NCI-H345 (cell line): ENCODE data around the gene PAQR4.

Source experiments
- DNase-seq: peaks from one replicate; lab custom pipeline; 2025; lab: John Stamatoyannopoulos, UW

Gene PAQR4

DNA sequence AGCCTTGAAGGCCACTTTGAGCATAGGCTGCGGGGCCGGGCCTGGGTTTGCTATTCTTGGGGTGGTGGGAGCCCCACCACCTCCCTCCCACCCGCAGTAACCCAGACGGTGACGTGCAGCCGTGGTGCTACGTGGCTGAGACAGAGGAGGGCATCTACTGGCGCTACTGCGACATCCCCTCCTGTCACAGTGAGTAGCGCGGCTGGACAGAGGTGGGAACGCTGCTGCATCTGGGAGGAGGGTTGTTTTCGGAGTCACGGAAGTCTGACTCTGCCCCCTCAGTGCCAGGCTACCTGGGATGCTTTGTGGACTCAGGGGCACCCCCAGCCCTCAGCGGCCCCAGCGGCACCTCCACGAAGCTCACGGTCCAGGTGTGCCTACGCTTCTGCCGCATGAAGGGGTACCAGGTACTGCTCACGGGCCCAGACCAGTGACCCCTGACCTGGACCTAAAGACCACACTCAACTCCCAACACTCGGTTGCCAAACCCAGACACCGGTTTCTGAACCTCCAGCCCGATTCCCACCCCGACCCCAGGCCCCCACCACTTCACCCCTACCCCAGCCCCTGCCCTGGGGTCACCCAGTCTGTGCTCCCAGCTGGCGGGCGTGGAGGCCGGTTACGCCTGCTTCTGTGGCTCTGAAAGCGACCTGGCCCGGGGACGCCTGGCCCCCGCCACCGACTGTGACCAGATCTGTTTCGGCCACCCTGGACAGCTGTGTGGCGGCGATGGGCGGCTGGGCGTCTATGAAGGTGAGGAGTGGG, 2.9 kb upstream of the PAQR4 start:
- no peak for DNase-seq

DNA sequence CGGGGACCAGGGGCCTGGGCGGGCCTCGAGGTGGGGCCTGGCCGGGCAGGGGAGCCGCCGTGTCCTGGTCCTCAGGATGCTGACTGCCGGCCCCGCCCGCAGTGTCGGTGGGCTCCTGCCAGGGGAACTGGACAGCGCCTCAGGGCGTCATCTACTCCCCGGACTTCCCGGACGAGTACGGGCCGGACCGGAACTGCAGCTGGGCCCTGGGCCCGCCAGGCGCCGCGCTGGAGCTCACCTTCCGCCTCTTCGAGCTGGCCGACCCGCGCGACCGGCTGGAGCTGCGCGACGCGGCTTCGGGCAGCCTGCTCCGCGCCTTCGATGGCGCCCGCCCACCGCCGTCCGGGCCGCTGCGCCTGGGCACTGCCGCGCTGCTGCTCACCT, 2.3 kb upstream of the PAQR4 start:
- no peak for DNase-seq

DNA sequence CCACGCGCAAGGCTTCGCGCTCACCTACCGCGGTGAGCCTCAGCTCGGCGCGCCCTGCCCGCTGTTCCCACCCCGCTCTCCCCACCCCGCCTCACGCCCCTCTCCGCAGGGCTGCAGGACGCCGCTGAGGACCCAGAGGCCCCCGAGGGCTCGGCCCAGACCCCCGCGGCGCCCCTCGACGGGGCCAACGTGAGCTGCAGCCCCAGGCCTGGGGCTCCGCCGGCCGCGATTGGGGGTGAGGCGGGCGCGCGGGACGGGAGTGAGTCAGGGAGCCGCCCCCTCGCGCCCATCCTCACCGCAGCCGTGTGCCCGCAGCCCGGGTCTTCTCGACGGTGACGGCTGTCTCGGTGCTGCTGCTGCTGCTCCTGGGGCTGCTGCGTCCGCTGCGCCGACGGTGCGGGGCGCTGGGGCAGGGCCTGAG, 1.9 kb upstream of the PAQR4 start:
- no peak for DNase-seq

DNA sequence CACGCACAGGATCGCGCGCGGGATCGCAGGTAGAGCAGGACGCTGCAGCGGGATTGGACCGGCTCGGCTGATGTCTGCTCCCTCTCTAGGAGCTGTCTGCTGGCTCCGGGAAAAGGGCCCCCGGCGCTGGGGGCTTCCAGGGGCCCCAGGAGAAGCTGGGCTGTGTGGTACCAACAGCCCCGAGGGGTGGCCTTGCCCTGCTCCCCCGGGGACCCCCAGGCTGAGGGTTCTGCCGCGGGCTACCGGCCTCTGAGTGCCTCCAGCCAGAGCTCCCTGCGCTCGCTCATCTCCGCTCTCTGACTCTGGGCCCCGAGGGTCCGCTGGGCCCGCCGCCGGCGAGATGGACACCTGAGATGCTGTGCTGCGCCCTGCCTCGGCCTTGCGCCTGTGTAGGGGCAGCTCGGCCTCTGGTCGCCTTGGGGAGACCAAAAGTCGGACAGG, 1.4 kb upstream of the PAQR4 start:
- DNase-seq = no peak

DNA sequence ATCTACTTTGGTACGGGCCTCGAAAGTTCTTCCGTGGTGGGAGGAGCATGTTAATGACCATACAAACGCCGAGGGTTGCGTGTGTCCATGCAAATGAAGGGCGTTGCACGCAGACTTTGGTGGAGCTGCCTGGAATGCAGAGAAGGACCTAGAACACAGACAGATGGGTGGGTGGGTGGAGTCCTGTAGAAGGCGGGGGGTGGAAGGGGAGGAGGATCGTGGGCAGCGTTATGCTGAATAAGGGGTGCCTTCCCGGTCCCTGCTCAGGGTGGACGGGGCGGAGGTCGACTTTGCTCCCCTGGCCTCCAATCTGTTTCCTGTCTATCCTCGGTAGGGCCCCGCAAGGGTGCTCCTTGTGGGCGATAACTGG, 795 bp upstream of the PAQR4 start:
- no peak for DNase-seq

DNA sequence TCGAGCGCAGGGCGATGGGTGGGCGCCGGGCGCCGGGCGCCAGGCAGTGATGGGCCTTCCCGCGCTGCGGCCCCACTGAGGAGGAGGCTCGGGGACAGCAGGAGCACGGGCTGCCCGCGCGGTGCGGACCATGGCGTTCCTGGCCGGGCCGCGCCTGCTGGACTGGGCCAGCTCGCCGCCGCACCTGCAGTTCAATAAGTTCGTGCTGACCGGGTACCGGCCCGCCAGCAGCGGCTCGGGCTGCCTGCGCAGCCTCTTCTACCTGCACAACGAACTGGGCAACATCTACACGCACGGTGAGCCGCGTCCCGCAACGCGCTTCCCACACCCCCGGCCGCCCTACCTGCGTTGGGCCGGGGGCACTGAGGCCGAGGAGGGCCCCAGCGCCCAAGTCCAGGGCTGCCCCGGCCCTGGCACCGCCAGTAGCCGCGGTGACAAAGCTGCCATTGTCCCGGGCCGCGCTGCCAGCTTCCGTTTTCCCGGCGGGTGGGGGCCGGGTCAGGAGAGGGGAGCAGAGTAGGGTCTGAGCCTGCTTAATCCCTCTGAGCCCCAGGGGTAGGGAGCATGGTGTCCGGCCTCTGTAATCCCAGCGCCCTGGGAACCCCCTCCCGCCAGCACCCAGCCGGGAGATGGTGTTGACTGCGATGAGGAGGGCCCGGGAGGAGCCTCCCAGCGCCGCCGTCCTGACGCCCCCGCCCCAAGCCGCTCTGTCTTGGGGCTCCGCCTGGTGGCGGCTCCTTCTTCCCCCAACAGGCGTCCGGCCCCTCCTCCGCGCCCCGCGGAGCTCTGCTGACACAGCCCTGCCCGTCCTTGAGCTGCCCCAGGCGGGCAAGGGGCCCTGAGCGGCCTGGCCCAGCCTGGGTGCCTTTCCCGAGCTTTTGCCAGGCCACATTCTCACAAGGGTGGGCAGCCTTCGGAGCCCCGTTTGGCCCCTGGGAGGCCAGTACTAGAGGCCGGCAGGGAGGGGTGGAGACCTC, 685 bp downstream of the PAQR4 start:
- peak; percentile 70 for DNase-seq

DNA sequence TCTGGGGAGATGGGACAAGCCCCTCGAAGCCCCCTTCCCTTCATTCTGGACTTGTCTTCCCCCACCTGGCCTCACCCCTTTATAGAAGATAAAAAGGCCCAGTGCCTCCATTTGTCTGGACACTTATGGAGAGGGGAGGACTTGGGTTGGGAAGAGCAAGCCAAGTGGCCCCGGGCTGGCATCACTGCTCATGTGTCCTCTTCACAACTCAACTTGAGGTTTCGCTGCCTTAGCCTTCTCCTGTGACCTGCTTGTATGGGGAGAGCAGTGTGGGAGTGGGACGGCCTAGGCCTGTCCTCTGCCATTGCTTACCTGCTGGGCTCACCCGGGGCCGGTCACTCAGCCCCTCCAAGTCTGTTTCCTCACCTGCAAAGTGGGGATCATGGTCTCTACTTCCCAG, 1.4 kb downstream of the PAQR4 start:
- DNase-seq = no peak

DNA sequence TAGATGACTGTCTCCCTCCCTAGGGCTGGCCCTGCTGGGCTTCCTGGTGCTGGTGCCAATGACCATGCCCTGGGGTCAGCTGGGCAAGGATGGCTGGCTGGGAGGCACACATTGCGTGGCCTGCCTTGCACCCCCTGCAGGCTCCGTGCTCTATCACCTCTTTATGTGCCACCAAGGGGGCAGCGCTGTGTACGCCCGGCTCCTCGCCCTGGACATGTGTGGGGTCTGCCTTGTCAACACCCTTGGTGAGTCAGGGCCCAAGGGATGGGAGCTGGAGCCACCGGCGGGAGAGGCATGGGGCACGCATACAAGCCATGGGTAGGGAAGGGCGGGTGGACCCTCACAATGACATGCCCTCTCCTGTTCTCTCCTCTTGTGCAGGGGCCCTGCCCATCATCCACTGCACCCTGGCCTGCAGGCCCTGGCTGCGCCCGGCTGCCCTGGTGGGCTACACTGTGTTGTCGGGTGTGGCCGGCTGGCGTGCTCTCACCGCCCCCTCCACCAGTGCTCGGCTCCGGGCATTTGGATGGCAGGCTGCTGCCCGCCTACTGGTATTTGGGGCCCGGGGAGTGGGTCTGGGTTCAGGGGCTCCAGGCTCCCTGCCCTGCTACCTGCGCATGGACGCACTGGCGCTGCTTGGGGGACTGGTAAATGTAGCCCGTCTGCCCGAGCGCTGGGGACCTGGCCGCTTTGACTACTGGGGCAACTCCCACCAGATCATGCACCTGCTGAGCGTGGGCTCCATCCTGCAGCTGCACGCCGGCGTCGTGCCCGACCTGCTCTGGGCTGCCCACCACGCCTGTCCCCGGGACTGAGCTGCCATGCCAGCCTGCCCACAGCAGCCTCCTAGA, 2.2 kb downstream of the PAQR4 start:
- DNase-seq = no peak

DNA sequence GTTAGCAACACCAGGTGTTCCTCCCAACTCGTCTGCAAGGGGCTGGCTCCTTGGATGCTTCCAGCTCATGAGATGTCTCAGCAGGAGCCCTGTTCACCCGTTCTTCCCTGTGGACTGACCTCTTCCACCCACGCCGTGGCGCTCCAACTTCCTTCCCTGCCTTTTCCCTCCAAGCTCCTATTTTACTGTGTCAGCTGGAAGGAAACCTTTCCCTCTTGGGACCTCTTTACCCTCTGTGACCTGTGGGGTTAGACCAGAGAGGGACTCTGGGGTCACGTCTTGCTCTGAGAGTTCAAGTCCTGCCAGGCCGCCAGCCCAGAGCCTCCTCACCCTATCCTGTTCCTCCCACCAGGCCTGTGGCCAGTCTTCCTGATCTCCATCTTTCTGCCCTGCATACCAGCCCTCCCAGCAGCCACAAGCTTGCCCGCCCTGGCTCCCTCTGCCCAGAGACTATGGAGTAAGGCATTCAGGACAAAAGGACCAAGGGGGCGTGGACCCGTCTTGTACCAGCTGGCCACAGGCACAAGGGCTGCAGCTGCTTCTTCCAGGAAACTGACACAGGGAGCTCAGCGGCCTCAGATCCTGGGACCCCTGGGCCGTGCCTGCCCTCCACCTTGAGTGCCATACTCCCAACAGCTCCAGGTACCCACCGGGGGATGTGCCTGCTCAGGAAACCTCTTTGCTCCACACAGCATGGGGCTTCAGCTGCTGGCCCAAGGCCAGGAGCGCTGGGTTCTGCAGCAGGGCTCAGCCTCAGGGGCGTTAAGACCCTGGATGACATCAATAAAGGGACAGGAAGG, 3.0 kb downstream of the PAQR4 start:
- peak; percentile 80 for DNase-seq

DNA sequence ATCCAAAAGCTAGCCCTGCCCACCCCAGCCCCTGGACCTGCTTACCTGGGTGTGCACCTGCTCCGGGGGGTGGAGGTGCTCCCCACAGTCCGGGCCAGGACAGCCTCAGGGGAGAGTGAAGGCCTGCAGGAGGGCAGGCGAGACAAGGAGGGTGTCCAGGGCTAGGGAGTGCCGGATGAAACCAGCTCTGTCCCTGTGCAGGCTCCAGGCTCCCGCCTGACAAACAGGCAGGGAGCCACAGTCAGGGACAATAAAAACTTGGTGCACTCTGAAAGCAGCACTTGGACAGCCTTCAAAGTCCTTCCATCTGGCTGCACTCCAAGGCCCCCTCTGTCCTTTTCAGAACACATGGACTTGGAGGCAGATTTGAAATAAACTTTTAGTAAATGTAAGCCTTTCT, 3.9 kb downstream of the PAQR4 start:
- DNase-seq = no peak

DNA sequence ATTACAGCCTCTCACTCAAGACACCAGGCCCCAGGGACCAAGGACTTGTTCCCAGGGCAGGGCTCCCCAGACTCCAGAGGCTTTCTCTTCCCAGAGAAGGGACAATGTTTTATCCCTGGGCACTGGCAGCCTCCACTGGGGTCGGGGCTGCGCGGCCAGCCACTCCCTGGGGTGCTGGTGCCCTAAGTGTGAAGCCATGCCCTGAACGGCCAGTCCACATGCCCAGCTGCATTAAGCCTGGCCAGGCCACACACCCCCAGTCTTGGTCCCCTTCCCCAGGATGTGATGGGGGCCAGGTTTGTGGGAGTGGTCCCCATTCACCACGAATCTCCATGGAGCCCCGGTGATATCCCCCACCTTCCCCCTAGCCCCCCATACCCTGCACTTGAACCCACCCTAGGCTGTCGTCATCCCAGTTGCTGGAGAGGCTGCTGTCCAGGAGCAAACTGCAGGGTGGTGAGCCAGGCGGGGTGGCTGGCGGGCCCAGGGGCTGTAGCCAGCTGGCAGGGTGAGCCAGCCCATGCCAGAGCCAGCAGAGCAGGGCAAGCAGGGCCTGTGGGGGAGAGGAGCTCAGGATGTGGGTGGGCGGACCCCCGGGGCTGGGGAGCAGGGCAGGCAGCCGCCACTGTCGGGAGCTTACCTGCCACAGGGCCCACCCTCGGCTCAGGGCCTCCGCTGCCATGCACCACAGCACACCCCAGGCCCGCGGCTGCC, 4.6 kb downstream of the PAQR4 start:
- DNase-seq = no peak

DNA sequence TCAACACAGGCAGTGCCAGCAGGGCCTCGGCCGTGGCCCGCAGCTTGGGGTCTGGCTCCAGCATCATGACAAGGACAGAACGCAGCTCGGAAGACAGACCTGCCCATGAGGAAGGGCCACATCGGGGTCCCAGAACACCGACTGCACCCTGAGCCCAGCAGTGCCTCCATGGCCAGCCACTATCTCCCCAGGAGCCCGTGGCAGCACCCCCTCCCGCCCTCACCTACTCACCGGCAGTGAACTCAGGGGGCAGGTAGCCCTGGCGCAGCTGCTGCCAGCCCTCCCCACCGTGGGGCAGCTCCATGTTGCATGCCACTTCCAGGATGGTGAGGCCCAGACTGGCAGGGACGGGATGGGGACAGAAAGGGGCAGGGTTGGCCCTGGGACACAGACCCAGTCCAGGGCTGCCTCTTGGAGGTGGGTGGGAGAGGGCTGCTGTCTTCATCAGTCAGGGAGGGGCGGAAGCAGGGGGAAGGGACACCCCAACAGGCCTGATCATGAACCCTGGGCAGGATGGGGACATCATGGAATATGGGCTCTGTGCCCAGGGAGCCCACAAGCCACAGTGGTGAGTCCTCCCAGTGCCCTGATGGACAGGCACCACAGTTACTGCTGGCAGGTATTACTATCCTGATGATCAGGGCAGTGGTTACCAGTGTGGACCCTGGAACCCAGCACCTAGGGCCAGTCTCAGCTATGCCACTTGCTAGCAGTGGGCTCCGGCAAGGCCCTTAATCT, 5.3 kb downstream of the PAQR4 start:
- DNase-seq = no peak

DNA sequence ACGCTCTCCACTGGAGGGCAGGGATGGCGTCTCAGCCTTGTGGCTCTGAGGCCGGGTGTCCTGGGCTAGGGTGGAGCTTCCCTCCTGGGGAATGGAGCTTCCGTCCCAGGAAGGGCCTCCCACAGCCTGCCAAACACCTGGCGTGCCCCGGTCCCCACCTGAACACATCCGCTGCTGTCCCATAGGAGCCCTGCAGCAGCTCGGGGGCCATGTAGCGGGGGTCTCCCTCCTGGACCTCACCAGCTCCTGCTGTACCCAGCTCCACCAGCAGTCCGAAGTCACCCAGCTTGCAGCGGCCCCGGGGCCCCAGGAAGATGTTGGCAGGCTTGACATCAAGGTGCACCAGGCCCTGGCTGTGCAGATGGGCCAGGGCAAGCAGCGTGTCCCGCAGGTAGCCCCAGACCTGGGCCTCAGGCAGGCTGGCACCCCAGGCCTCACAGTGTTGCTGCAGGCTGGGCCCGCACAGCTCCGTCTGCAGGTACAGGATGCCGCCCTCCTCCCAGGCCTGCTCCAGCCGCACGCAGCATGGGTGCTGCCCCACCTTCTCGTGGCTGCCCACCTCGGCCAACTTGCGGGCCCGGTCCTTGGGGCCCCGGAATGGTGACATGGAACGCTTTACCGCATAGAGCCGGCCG, 6.1 kb downstream of the PAQR4 start:
- DNase-seq = no peak

DNA sequence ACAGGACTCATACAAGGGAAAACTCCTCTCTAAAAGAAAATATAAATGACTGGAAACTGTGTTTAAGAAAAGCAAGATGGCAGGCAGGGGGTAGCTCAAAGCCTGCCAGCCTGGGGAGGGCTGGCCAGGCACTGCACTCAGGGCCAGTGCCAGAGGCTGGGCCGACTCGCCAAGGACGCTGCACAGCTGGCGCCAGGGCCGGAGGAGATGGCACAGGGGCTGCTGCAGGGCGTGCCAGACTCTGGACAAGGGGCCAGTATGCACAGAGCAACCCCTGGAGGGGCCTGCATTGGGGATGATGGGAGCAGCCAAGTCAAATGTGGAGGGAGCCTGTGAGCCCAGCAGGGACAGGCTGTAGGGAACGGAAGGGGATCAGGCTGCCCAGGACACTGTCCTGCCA, 7.1 kb downstream of the PAQR4 start:
- no peak for DNase-seq

DNA sequence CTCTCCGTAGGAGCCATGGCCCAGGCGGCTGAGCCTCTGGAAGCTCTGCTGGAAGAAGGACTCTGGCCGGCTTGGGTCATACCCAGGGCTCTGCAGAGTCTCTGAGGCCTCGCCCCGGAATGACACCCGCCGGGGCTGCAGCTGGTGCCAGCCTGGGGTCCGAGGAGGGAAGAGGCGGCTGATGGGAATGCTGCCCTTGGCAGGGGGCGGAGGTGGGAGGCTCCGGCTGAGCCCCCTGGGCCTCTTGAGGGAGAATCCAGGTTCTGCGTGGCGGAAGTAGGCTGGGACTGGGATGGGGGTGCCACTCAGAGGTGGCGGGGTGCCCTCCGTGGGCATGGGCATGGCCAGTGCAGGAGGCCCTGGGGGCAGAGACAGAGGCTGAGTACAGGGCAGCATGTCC, 7.5 kb downstream of the PAQR4 start:
- DNase-seq = no peak

DNA sequence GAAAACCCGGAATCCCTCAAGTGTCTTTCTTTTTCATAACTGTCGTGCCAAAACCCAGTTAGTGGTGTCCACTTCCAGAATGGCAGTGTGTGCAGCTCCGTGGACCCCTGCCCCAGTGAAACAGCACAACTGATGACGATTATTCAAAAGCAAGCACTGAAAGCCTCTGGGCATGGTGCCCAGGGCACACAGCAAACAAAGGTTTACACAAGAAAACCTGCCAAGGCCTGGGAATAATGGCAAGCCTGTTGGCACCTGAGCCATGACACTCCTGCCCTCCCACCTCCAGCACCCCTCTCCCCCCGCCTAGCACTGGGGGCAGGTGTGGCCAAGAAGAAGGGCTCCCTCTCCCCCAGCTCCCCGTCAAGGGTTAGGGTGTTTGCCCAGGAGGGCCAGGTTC, 8.3 kb downstream of the PAQR4 start:
- peak; percentile 91 for DNase-seq

DNA sequence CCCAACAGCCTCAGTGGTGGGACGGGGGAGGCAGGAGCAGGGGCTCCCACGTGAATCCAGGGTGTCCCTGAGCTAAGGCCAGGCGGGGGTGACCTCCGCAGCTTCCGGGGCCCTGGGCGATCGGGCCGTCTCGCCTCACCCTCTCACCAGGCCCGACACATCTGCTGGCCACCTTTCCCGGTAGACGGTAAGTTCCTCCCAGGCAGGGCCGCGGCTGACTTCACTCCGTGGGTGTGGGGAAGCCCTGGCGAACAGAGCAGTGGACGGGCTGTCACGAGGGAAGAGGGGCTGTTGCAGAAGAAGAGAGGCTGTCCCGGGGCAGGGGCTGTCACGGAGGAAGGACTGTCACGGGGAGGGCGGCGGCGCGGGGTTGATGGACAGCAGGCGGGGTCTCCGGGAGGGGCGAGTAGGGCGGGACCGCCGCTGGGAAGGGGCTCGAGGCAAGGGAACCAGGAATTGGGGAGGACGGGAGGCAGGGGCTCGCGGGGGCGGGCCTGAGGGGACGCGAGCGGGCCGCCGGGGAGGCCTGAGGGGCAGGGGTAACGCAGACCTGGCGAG, 10.6 kb downstream of the PAQR4 start:
- no peak for DNase-seq

DNA sequence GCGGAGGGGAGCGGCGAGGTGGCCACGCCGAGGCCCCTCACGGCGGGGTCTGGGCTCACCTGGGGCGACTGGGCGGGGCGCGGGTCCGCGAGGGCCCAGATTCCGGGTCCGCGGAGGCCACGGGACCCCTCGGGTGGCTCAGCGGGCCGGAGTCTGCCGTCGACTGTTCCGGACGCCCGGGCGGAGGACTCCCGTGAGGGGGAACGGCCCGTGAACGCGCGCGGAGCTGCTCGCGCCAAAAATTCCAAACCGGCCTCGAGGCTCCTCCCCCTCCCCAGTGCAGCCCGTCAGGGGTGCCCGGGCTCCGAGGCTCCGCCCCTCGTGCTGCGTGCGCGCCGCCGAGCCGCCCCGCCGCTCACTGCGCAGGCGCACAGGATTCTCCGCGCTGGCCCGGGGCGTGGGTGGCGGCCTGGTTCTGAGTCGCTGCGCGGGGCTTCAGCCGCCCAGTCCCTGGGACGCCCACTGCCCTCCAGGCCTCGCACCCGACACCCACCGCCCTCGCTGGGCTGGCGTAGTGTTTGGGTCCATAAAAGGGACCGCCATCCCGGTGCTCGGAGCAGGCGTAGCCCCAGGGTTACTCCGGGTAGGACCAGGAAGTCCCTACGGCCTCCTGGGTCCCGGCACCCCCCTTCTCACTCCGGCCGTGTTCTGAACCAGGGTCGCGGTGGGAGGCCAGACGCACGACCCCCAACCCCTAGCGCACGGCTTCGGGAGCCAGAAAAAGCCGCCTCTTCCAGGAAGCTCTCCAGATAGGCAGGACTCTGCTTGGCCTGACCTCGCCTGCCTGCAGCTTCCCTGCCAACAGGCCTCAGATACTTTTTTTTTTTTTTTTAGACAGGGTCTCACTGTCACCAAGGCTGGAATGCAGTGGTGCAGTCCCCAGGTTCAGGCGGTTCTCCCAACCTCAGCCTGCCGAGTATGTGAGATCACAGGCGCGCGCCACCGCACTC, 11.4 kb downstream of the PAQR4 start, which contains the start of gene PKMYT1:
PKMYT1 (minus strand) TSS at position 220 of the 950 bp plus-strand sequence. CDS start 789 bp downstream, outside the sequence.
- DNase-seq = peak; percentile 90
